Measurements from ENCODE around the gene FBXO38.

Gene FBXO38

GRCh38 chr5:148383564-148384379, at the start of gene FBXO38:
Gene FBXO38, plus strand, starts transcription at chr5:148383958. Its CDS starts 10,819 bp downstream, at chr5:148394777.
- DNase-seq (ENCODE audit: low read depth): peak; percentile 96

- DNase-seq (ENCODE audit: low read depth): no peak
These were observed 48.5 kb upstream of the FBXO38 start, which contains the start of gene SPINK9 for GRCh38 chr5:148335259-148335658. Gene SPINK9, plus strand, starts transcription at chr5:148335559. Its CDS starts 55 bp downstream, at chr5:148335614.

- no peak for DNase-seq (ENCODE audit: low read depth)
These were observed 46.9 kb upstream of the FBXO38 start for GRCh38 chr5:148336704-148337435.

- DNase-seq (ENCODE audit: low read depth): no peak
These were observed 41.2 kb upstream of the FBXO38 start for GRCh38 chr5:148342371-148343045.

- no peak for DNase-seq (ENCODE audit: low read depth)
These were observed 40.7 kb upstream of the FBXO38 start for GRCh38 chr5:148343046-148343407.

- DNase-seq (ENCODE audit: low read depth): no peak
These were observed 39.9 kb upstream of the FBXO38 start for GRCh38 chr5:148343603-148344487.

- DNase-seq (ENCODE audit: low read depth): no peak
These were observed 36.1 kb upstream of the FBXO38 start for GRCh38 chr5:148347706-148348105.

GRCh38 chr5:148352696-148353095, 31.1 kb upstream of the FBXO38 start:
- no peak for DNase-seq (ENCODE audit: low read depth)

GRCh38 chr5:148353634-148354033, 30.1 kb upstream of the FBXO38 start:
- no peak for DNase-seq (ENCODE audit: low read depth)

GRCh38 chr5:148364343-148364742, 19.4 kb upstream of the FBXO38 start:
- no peak for DNase-seq (ENCODE audit: low read depth)

GRCh38 chr5:148368299-148368698, 15.5 kb upstream of the FBXO38 start:
- DNase-seq (ENCODE audit: low read depth): no peak

- DNase-seq (ENCODE audit: low read depth): no peak
These were observed 11.5 kb upstream of the FBXO38 start for GRCh38 chr5:148372166-148372725.

GRCh38 chr5:148372893-148373292, 10.9 kb upstream of the FBXO38 start:
- peak; percentile 36 for DNase-seq (ENCODE audit: low read depth)

GRCh38 chr5:148374690-148375360, 8.9 kb upstream of the FBXO38 start:
- peak; percentile 72 for DNase-seq (ENCODE audit: low read depth)

GRCh38 chr5:148376198-148376597, 7.6 kb upstream of the FBXO38 start:
- no peak for DNase-seq (ENCODE audit: low read depth)

GRCh38 chr5:148378670-148379069, 5.1 kb upstream of the FBXO38 start:
- no peak for DNase-seq (ENCODE audit: low read depth)

GRCh38 chr5:148379340-148379739, 4.4 kb upstream of the FBXO38 start:
- no peak for DNase-seq (ENCODE audit: low read depth)

- no peak for DNase-seq (ENCODE audit: low read depth)
These were observed 1.9 kb upstream of the FBXO38 start for GRCh38 chr5:148381906-148382305.

- DNase-seq (ENCODE audit: low read depth): peak; percentile 1
These were observed 797 bp upstream of the FBXO38 start for GRCh38 chr5:148382961-148383360.

GRCh38 chr5:148384380-148384737, 601 bp downstream of the FBXO38 start:
- DNase-seq (ENCODE audit: low read depth): no peak

GRCh38 chr5:148385094-148385493, 1.3 kb downstream of the FBXO38 start:
- no peak for DNase-seq (ENCODE audit: low read depth)
